Stimulated activated naive CD4-positive, alpha-beta T cell (primary cell): ENCODE data around the gene KLHL26.

Experiments
- DNase-seq, 6 experiments: peaks; one replicate each; lab custom pipeline; 2025; lab: John Stamatoyannopoulos, UW

The KLHL26 gene

DNA sequence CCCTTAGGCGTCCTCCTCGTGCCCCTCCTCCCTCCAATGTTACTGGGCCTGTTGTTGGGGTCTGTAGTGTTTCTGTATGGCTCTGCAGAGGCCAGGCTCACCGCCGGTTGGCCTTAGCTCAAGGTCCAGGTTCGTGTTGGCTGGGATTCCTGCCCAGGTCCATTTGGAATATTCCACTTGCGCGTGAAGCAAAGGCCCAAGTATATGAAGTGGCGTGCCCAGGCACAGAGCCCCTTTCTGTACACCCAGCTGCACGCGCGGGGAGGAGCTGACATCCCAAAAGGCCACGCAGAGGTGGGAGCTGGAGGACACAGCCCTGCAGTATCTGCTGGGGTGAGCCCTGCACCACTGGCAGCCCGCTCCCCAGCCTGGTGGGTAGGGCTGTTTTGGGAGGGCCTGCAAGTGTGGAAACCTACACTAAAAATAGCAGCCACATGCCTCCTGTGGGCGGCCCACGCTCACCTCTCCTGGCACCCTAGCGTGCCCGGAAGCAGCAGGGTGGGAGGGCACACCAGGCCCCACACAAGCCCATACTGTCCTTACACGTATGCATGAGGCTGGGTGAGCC is 76.8 kb downstream of the KLHL26 start:
- no peak for DNase-seq

DNA sequence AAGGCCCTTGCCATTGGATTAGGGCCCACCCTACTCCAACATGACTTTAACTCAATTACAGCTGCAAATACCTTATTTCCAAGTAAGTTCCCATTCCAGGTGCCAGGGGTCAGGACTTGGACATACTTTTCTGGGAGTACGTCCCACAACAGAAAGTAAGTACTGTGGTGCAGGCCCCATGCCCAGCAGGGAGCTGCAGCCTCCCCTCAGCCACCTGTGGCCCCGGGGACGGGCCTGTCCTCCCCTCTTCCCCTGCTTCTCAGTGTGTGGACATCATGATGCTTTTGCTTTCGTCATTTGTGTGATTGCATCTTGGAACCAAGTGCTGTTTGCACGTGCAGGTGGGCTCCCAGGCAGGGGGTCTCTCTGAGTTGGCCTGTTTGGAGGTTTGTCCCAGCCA is 78.6 kb downstream of the KLHL26 start:
- no peak for DNase-seq

DNA sequence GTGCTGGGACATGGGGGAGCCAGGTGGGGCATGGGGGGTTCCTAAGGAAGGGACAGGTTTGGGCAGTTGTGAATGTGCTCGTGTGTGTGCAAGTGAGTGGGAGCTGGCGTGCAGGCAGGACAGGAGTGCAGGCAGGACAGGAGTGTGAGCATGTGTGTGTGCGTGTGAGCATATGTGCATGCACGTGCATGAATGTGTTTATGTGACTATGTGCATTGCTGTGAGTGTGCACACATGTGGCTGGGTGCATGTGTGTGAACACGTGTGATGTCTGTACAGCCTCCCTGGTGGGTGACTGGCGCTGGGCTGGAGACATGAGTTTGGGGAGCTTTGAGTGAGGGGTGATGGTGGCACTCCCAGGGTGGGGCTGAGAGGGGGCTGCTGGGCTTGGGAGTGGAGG is 80.0 kb downstream of the KLHL26 start:
- DNase-seq = no peak

DNA sequence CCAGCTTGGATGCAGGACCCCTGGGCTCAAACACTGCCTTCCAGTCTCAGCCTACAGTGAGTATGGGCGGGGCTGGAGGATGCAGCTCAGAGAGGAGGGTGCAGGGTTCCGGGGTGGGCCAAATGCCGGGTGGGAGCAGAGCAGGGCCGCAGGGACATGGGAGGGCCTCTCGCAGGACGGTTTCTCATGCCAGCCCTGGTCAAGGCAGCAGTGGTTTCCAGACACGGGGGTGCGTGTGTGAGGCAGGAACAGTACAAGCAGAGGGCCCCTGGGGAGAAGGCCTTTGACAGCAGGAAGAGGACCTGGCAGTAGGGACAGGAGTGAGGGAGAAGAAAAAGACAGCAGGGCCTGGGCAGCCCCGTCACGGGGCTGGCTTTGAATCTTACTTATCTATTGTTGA is 80.8 kb downstream of the KLHL26 start:
- no peak for DNase-seq

DNA sequence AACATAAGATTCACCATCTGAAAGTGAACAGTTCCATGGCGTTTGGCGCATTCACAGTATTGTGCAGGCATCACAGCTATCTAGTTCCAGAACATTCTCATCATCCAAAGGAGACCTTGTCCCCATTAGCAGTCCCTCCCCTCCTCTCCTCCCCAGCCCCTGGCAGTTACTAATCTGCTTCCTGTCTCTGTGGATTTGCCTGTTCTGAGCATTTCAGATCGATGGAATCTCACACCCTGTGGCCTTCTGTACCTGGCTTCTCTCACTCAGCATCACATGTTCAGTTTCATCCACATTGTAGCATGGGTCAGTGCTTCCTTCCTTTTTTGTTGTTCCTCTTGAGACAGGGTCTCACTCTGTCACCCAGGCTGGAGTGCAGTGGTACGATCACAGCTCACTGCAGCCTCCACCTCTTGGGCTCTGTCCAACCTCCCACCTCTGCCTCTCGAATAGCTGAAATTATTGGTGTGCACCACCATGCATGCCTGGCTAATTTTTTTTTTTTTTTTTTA is 81.2 kb downstream of the KLHL26 start:
- DNase-seq = no peak

DNA sequence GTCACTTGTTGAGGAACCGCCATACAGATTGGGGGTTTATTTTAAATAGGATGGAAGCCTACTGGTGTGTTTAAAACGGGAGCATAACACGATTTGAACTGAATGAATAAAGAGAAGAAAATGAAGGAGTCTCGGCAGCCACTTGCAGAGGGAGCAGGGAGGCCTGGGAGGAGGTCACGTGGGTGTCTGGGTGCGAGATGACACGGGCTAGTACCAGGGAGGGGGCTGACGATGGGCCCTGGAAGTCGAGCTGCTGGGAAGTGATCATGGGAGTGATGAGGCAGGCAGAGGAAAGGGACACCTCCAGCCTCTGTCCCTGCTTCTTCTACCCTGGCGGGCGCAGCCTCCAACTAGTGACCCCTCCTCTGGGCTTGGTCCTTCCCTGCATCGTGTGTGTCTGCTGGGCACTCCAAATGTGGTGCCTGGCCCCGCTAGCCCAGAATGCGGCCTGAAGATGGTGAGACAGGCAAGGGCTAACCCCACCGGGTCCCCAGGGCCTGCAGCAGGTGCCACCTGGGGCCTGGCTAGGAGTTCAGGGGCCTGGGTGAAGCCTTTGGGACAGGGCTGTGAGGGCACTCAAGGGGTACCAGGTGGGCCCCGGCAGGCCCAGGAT is 82.1 kb downstream of the KLHL26 start:
- no peak for DNase-seq

DNA sequence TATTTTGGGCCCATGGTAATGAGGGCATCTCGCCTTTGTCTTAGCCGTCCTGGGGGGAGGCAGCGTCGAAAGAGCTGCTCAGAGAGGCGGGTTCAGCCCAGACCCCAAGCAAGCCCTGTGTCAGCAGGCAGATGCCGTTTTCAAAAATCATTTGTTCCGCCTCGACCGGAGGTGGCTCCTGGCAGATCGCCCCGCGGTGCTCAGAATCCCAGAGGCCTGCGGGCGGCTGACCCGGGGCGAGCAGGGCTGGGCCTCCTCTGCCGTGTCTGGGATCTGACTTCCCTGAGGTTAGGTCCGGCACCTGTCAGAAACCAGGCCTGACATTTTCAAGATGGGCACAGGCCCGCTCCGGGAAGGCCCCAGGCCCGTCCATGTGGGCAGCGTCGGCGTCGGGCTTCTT is 82.7 kb downstream of the KLHL26 start:
- DNase-seq = no peak
